Activated CD8-positive, alpha-beta memory T cell treated with anti-CD3 and anti-CD28 coated beads, Interleukin-2, amount 50 U/mL, for 48 hours (primary cell): ENCODE data around the gene CD274.
"Not testable (repeated sequence)": the region's sequence is repeated elsewhere in the genome, so short reads cannot be mapped to it uniquely, and the experiment has no call there.

Experiments used
- DNase-seq: peaks from one replicate; pipeline ENCODE4 v3.0.0-alpha.2; 2020

The CD274 gene

GRCh38 chr9:5450359-5451091 lies at the start of gene CD274:
TSS of gene CD274 (plus strand) at chr9:5450542. CDS start at chr9:5456114, 5,572 bp downstream.
- peak; percentile 92 for DNase-seq

GRCh38 chr9:5402217-5402616 lies 48.1 kb upstream of the CD274 start:
- DNase-seq = no peak

GRCh38 chr9:5408596-5408995 lies 41.7 kb upstream of the CD274 start:
- DNase-seq = no peak

- no peak for DNase-seq
These were observed 33.4 kb upstream of the CD274 start for GRCh38 chr9:5416953-5417352.

GRCh38 chr9:5418481-5418880 lies 31.9 kb upstream of the CD274 start:
- DNase-seq = no peak

GRCh38 chr9:5419987-5420386 lies 30.4 kb upstream of the CD274 start:
- no peak for DNase-seq

GRCh38 chr9:5421163-5421562 lies 29.2 kb upstream of the CD274 start:
- DNase-seq = no peak

- DNase-seq = no peak
These were observed 28.1 kb upstream of the CD274 start for GRCh38 chr9:5422276-5422675.

- DNase-seq = no peak
These were observed 25.2 kb upstream of the CD274 start for GRCh38 chr9:5425006-5425628.

- no peak for DNase-seq
These were observed 23.3 kb upstream of the CD274 start for GRCh38 chr9:5427005-5427404.

- DNase-seq = no peak
These were observed 22.2 kb upstream of the CD274 start for GRCh38 chr9:5428172-5428571.

GRCh38 chr9:5428794-5429528 lies 21.4 kb upstream of the CD274 start:
- DNase-seq = no peak

GRCh38 chr9:5429873-5430564 lies 20.3 kb upstream of the CD274 start:
- no peak for DNase-seq

- no peak for DNase-seq
These were observed 19.4 kb upstream of the CD274 start for GRCh38 chr9:5430912-5431311.

- DNase-seq = not testable (repeated sequence)
These were observed 17.5 kb upstream of the CD274 start for GRCh38 chr9:5432890-5433289.

GRCh38 chr9:5433328-5433727 lies 17.0 kb upstream of the CD274 start:
- not testable (repeated sequence) for DNase-seq

- not testable (repeated sequence) for DNase-seq
These were observed 16.2 kb upstream of the CD274 start for GRCh38 chr9:5433841-5434810.

GRCh38 chr9:5435912-5436311 lies 14.4 kb upstream of the CD274 start:
- no peak for DNase-seq

- no peak for DNase-seq
These were observed 13.9 kb upstream of the CD274 start for GRCh38 chr9:5436441-5436840.

GRCh38 chr9:5437254-5438216 lies 12.8 kb upstream of the CD274 start, which contains the start of gene PLGRKT:
TSS of gene PLGRKT (minus strand) at chr9:5437925. CDS start at chr9:5431977, 5,948 bp downstream.
- peak; percentile 91 for DNase-seq
